GM18498 (cell line): ENCODE results near the gene FBXO11.

Experiments used
- ATAC-seq: cut with Tn5 transposase; IDR thresholded peaks from one replicate; pipeline ENCODE4 v1.9.1; 2021; ENCODE audit warnings: mild to moderate bottlenecking, moderate library complexity; ENCODE audit not compliant: unreplicated experiment

The FBXO11 gene

DNA sequence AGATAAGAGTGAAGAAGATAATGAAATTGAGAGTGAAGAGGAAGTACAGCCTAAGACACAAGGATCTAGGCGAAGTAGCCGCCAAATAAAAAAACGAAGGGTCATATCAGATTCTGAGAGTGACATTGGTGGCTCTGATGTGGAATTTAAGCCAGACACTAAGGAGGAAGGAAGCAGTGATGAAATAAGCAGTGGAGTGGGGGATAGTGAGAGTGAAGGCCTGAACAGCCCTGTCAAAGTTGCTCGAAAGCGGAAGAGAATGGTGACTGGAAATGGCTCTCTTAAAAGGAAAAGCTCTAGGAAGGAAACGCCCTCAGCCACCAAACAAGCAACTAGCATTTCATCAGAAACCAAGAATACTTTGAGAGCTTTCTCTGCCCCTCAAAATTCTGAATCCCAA, 107.7 kb downstream of the FBXO11 start:
- ATAC-seq, result no peak

DNA sequence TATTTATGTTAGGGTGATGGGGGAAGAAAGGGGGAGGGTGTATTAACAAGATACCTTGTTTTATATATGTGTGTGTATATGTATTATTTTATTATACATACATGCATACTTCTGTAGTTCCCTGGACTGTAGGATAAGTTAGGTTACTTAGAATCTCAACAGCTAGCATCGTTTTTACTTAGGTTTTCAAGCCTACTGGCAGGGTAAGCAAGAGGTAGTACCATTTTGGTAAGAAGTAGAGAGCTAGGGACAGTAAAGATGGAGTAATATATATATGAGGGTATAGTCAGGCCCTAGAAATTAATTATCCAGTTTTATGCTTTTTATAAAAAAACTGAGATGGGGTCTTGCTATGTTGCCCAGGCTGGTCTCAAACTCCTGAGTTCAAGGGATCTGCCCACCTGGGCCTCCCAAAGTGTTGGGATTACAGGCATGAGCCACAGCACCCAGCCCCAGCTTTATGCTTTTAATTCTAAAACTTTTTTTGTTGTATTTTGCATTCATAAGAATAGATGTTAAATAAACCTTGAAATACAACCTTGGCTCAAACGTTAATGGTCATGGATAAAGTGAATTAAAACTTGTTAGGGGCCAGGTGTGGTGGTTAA, 110.1 kb downstream of the FBXO11 start:
- no peak for ATAC-seq

DNA sequence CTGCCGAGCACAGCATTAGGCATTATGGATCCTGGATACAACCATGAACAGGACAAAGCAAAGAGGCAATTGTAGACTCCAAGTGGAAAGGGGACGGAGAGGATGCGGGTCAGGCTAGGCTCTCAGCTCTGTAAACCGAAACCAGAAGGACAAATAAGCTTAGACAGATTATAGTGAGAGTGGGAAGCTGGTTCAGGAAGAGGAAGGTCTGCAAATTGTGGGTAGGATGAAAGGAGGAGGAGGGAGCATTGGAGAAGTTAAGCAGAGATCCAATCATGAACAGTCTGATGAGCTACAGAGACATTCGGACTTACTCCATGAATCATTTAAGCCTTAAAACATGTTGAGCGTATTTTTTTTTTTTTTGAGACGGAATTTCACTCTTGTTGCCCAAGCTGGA, 120.3 kb downstream of the FBXO11 start:
- no peak for ATAC-seq

DNA sequence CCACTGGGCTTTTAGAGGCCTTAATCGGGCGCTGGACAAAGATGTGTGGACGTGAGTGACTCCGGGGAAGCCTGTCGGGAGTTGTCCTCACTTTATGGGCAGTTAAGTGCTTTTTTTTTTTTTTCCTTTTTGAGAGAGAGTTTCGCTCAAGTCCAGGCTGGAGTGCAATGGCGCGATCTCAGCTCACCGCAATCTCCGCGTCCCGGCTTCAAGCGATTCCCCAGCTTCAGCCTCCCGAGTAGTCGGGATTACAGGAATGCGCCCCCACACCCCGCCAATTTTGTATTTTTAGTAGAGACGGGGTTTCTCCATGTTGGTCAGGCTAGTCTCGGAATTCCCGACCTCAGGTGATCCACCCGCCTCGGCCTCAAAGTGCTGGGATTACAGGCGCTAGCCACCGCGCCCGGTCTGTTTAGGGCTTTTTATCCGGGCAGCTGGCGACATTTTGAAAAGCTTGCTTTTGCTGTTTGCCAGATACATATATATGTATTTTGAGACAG, 121.9 kb downstream of the FBXO11 start:
- no peak for ATAC-seq

DNA sequence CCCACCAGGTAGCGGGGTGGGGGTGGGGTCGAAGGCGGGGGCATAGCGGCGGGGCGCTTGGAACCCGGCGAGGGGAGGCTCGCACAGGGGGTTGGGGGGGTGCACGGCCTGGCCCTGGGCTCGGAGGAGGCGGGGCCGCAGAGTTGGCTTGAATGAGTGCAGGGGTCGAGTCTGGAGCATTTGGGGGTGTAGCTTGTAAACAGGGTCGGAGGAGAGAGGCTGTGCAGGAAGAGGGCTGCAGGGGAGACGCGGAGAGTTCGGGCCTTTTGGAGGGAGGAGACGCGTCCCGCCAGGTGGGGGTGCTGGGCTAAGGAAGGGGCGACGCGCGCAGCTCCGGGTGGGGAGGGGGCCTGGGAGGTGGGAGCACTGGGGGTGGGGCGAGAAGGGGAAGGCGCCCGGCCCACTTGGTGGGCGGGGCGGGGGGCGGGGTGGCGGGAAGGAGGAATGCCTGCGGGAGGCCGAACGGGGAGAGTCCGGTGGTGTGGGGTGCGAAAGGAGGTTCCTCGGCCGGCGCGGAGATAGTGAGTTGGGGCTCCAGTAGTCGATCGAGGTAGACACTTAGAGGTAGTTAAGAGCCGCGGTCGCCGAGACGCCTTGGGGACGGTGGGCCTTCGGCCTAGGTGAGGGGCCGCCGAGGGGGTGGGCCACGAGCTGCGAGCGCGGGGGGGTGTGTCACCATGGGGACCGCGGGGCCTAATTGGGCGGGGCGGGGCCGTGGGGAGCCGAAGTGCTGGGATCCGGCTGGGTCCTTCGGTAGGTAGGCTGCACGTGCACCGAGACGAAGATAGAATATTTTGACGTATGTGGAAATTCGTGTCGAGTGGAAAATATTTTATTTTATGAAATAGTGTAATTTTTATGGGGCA, 122.6 kb downstream of the FBXO11 start:
- ATAC-seq, result peak; percentile 27

DNA sequence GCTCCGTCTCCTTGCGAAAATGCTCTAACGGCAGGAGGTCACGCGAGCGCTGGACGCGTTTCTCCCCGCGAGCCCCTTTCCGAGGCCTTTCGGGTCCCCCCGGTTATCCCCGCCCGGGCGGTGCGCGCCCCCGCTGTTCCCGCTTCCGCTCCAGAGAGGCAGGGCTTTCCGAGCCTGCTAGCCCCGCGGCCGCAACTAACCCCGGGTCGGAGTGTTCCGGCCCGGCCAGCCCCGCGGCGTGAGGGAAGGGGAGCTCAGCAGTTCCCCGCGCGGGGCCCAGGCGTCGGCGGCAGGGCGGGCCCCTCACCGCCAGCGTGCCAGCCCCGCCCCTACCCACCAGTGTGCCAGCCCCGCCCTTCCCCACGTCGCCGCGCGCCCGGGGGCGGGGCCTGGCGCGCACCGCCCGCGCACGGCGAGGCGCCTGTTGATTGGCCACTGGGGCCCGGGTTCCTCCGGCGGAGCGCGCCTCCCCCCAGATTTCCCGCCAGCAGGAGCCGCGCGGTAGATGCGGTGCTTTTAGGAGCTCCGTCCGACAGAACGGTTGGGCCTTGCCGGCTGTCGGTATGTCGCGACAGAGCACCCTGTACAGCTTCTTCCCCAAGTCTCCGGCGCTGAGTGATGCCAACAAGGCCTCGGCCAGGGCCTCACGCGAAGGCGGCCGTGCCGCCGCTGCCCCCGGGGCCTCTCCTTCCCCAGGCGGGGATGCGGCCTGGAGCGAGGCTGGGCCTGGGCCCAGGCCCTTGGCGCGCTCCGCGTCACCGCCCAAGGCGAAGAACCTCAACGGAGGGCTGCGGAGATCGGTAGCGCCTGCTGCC, 123.4 kb downstream of the FBXO11 start, which contains the start of gene MSH6:
Gene MSH6 (plus strand): TSS at position 475 of the 815 bp plus-strand sequence. CDS start 89 bp downstream, at position 564.
- peak; percentile 89 for ATAC-seq

DNA sequence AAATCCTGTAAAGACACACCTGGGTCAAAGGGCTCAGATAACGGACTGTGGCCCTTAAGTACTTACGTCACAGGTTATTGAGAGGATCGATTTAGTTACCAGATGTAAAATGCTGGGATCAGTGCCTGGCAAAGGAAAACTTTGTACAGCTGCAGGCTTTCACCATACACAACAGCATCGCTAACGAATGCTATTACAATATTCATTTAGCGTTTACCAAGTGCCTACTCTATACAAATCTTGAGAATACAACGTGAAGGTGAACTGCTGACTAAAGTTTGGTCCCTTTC, 124.0 kb downstream of the FBXO11 start:
- ATAC-seq, result no peak

DNA sequence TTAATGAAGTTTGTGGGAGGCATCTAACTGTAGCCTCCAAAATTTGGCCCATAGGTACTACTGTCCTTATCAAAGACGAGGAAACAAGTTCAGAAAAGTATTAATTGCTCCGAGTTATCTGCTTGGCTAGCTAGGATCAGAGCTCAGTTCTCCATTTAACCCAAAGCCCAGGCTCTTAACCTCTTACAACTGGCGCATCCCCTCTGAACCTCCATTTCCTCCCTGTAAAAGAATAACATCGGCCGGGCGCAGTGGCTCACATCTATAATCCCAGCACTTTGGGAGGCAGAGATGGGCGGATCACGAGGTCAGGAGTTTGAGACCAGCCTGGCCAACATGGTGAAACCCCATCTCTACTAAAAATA, 126.9 kb downstream of the FBXO11 start:
- no peak for ATAC-seq

DNA sequence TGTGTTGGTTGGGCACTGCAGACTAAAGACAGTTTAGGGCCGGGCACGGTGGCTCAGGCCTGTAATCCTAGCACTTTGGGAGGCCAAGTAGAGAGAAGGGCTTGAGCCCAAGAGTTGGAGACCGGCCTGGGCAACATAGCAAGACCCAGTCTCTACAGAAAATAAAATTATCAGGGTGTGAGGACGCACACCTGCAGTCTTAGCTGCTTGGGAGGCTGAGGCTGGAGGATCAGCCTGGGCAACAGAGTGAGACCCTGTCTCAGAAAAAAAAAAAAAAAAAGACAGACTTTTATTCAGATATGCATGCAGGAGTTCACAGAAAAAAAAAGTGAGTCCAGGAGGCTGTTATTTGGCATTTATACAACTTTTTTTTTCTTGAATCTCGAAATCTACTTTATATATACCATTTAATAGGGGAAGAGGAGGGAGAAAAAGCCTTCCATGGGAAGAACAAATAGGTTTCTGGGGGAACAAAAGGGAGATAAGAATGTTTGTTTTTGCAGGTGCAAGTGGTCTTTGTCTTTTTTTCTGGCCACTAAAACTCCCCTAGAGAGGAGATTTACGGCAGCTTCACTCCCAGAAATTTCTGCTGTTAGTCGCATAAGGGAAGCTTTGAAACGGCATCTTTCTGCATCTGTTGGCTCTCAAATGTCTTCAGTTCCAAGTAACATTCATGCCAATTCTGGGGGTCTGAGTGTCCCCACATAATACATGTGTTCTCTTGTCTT, 127.4 kb downstream of the FBXO11 start:
- ATAC-seq, result no peak

DNA sequence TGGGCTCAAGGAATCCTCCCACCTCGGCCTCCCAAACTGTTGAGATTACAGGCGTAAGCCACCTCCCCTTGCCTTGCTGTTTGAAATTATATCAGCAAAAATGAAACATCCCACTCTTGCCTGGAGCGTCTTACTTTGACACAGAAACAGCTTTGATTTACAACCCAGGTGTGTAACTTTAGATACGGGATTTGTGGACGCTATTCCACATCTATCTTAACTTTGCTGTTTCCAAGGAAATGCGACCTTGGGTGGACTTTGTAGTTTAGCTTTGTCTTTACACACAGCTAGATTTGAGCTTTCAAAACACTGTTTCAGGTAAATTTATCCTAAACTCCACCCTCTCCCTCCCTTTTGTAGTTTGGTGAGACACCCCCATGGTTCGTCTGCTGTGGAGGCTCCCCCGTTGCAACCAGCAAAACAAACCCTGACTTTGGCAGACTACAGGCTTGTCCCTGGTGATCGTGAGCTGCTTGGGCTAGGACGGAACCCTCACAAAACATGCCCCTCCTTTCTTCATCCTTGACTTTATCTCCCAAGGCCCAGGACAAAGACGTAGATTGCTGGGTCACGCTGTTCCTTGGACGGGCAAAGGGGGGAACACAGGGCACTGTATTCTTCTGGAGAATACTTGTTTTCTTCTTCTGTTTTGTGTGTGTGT, 128.9 kb downstream of the FBXO11 start:
- ATAC-seq, result no peak

DNA sequence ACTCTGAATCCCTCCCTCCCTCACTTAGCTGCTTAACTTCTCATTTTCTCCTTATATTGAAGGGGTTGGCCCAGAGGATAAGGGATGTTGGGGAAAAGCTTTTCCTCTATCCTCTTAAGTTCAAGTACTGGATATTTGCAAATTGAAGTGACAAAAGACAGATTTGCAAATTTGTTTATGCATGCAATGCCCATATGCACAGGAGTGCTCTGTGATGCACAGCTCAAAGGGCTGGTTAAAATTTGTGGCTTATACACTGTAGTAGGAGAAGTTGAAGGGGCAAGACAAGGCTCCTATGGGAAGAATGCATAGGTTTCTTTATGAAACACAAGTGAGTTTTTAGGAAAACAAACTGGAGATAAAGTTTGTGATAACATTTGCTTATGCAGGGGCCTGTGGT, 131.7 kb downstream of the FBXO11 start:
- ATAC-seq, result no peak

DNA sequence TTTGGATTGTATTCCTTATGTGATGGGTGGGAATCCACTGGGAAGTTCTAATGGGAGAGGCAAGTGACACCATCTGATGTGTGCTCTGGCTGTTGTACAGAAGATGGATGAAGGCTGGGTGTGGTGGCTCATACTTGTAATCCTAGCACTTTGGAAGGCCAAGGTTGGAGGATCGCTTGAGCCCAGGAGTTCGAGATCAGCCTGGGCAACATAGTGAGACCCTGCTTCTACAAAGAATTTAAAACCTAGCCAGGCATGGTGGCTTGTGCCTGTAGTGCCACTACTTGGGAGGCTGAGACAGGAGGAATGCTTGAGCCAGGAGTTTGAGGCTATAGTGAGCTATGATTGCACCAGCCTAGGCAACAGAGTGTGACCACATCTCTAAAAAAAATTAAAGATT, 134.0 kb downstream of the FBXO11 start:
- no peak for ATAC-seq

DNA sequence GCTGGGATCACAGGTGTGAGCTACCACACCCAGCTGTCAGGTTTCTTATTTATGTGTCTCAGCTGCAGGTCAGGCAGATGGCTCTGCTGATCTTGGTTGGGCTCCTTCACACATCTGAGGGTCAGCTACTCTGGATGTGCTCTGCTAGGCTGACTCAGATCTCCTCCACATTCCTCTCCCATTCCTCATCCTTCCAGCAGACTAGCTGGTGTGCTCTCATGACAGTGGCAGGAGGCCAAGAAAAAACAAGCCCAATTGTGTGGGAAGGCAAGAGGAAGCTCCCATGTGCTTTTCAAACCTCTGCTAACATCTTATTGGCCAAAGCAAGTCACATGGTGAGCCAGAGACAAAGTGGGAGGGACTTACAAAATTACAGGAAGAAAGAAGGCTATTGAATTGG, 135.1 kb downstream of the FBXO11 start:
- no peak for ATAC-seq

DNA sequence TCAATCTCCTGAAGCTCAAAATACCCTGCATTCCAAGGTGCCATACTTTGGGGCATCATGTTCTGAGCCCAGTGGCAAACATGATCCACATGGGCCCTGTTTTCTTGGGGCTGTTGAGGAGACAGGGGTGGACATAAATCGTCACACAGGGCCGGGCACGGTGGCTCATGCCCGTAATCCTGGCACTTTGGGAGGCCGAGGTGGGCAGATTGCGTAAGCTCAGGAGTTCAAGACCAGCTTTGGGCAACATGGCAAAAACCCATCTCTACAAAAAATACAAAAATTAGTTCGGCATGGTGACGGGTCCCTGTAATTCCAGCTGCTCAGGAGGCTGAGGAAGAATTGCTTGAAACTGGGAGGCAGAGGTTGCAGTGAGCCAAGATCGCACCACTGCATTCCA, 137.0 kb downstream of the FBXO11 start:
- ATAC-seq, result no peak

DNA sequence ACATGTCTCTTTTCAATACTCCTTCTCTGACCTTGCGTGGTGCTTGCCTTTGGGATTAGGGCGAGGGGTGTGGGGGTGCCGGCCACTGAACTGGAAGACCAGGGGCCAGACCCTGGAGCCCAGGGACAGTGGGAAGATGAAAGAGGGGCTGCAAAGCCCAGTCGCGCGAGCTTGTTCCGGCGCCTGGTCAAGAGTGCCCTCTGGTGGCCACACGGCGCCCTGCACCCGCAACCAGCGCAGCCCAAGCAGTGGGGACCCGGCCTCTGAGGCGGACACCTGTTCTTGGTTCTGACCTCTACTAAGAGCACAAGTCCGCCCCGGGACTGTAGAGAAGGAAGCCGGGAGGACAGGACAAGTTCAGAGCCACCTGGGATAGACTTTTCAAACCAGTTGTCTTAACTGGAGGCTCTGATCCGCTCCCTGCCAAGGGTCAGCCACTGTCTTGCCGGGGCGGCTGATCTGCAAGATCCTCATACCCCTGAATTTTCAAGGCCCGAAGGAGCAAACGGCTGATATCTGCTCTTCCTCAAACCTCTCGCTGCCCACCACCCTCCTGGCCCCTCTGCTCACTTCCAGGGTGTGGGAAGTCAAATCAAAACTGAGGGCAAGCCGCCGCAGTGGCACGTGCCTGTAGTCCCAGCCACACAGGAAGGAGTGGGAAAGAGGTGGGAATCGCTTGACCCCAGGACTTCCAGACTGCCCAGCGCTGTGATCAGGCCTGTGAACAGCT, 138.3 kb downstream of the FBXO11 start:
- peak; percentile 61 for ATAC-seq

DNA sequence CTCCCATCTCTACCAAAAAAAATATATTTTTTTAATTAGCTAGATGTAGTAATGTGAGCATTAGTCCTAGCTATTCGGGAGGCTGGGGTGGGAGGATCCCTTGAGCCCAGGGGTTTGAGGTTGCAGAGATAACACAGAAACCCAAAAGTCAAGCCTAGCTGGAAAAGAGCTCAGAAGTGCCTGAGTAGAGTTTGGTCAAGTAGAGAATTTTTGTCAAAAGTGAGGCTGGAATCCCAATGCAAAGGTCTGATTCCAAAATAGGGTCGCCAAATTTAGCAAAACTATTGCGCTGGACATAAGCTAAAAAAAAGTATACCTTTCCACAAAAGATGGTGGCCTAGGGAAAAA, 138.8 kb downstream of the FBXO11 start:
- no peak for ATAC-seq

DNA sequence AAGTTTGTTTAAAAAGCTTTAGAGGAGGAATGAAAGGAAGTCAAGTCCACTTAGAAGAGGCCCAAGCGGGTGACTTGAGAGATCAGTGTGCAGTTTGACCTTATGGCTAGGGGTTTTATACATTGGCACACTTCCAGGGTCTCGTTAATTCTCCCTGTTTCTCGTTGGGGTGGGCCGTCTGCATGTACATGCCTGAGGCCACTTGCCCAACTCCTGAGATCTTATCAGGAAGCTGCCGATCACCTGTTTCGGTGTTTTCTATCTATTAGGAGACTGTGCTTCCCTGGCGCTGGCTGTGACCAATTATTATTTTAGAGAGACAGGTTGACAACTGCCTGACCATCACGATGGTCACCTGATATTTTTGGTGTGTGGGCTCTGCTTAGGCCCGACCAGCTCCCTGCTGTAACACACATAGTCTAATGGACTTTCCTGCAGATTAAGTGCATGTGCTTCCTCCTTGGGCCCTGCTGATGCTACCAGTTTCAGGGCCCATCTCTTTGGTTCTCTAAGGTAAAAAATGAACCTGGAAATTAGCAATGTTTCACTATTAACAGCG, 154.4 kb downstream of the FBXO11 start:
- no peak for ATAC-seq

DNA sequence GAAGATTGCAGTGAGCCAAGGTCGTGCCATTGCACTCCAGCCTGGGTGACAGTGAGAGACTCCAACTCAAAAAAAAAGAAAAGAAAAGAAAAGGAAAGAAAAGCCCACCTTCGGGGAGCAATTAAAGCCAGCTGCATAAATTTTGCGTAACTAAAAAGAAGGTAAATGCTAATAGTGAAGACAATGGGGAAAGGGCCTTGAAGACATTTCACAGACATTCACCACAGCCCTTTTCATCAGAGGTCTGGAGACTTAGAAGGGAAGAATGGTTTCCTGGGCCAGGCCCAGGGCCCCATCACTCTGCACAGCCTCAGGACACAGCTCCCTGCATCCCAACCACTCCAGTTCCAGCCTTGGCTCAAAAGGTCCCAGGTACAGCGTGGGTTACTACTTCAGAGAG, 158.4 kb downstream of the FBXO11 start:
- no peak for ATAC-seq

DNA sequence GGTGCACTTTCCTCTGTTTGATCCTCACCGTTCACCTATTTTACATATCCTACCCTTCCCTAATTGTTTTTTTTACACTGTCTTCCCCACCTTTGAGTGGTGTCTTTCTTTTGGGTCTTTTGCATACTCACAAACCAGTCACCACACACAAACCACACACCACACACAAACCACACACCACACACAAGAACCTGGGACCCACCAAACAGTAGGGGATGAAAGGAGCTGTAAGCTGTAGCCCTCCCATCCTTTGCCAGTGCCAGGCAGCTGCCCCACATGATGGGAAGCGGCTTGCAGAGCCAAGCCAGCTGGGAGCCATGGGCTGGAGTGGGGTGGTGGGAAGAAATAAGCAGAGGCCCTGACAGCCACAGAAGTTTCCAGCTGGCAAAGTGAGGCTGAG, 162.2 kb downstream of the FBXO11 start:
- no peak for ATAC-seq

DNA sequence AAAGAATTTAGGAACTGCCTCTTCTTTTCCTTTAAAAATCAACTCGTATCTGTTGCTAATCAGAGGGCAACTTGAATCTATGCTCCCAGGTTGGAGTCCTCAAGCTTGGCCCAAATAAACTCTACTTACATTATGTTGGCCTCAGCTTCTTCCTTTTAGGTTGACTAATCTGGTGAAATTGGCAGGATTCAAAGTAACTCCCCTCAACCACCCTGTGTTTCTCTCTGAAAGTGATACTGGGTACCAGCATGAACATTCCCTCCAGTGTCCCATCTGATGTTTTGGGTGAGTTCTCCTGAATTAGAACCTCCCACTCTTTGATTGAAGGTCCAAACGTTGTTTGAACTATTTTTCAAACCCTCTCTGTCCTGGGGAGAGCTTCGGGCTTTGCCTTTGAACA, 164.7 kb downstream of the FBXO11 start:
- ATAC-seq, result no peak
